Lower leg skin (tissue), 4 donors: Measurements from ENCODE around the gene SV2C. TPM values are rescaled to one million over a fixed set of nuclear protein-coding genes. Genes with fewer than 3 reads are reported as not detected.
"Not testable (repeated sequence)": the region's sequence is repeated elsewhere in the genome, so short reads cannot be mapped to it uniquely, and the experiment has no call there.

Source experiments
- DNase-seq, 2 donors: peaks; one replicate each; pipeline ENCODE4 v3.0.0-alpha.2; 2019; ENCODE audit warnings: low spot score in 2 of 2
- H3K4me3 ChIP-seq: fragments of 200-600 bp; sonication (generic); 2 replicates; pipeline ENCODE4 v1.5.1; 2017; ENCODE audit warnings: mild to moderate bottlenecking, low read depth; ENCODE audit not compliant: poor library complexity, severe bottlenecking
- CTCF ChIP-seq, 3 donors: fragments of 450-650 bp; IDR thresholded peaks; one replicate each; pipeline ENCODE4 v1.5.1; 2016; ENCODE audit warnings: antibody characterized with exemption in 3 of 3, mild to moderate bottlenecking in 3 of 3, moderate library complexity in 2 of 3
- POLR2A ChIP-seq, 2 donors: fragments of 450-650 bp; IDR thresholded peaks; one replicate each; pipeline ENCODE4 v1.6.1; 2016 to 2017; ENCODE audit warnings: antibody characterized with exemption in 2 of 2, mild to moderate bottlenecking in 1 of 2, moderate library complexity in 1 of 2
- WGBS, 2 donors: methylation state at CpG; one replicate each; pipeline ENCODE4 v1.1.5; 2018; 5-methylcytosine and 5-hydroxymethylcytosine counted together
- intact Hi-C: fragments of 100-400 bp; cut with DNase I; formaldehyde crosslinking; loops from one replicate; pipeline ENCODE4 v1.15.0; 2023; ENCODE audit warnings: low total_unique reads
- total RNA-seq, 4 donors: library from RNA; depleted of rRNA; stranded (reverse); fragments of >200 nt; gene quantifications; one replicate each; pipeline ENCODE4 v1.1.0, GENCODE V29; 2016

The SV2C gene
- total RNA-seq, result under 1 TPM; 0.04 to 0.63 (median 0.24) TPM

- intact Hi-C loops, result no loop called here
- WGBS, 2 donors, result 0 to 1% methylated on average over 33 to 37 of the region's 63 CpGs
- TF ChIP-seq CTCF (IDR thresholded peaks at IDR 0.05) (no peak), POLR2A (IDR thresholded peaks at IDR 0.05) (no peak)
- H3K4me3 ChIP-seq, result no peak within 1 kb of the TSS
- DNase-seq, result no peak
Measured at GRCh38 chr5:76082772-76083554, at the start of gene SV2C. SV2C (plus strand) TSS chr5:76083383; CDS start chr5:76131751, 48,368 bp downstream.

- intact Hi-C loops, H3K4me3 ChIP-seq, DNase-seq: not testable (repeated sequence)
- WGBS, 2 donors, result 19 to 20% methylated on average over 17 to 18 of the region's 18 CpGs
Measured at GRCh38 chr5:76037736-76038151, 45.4 kb upstream of the SV2C start.

GRCh38 chr5:76038212-76038611 is 45.0 kb upstream of the SV2C start:
- TF ChIP-seq POLR2A (IDR thresholded peaks at IDR 0.05) (no peak), CTCF (IDR thresholded peaks at IDR 0.05) (no peak)
- H3K4me3 ChIP-seq, result no peak overlapping the region
- intact Hi-C loops, result no loop called here
- DNase-seq, result no peak

- whole genome bisulfite sequencing, 2 donors, result 86 to 90% methylated on average over 2 of the region's 2 CpGs
- no peak for DNase-seq
- no peak overlapping the region for H3K4me3 ChIP-seq
- TF ChIP-seq CTCF (IDR thresholded peaks at IDR 0.05) (no peak), POLR2A (IDR thresholded peaks at IDR 0.05) (no peak)
- intact Hi-C loops, result no loop called here
Measured at GRCh38 chr5:76040806-76041205, 42.4 kb upstream of the SV2C start.

GRCh38 chr5:76041863-76042262 is 41.3 kb upstream of the SV2C start:
- no peak overlapping the region for H3K4me3 ChIP-seq
- 50 to 51% methylated on average over 6 of the region's 6 CpGs for WGBS, 2 donors
- intact Hi-C loops, result no loop called here
- TF ChIP-seq POLR2A (IDR thresholded peaks at IDR 0.05) (no peak), CTCF (IDR thresholded peaks at IDR 0.05) (no peak)
- no peak for DNase-seq

- 51 to 52% methylated on average over 3 of the region's 3 CpGs for WGBS, 2 donors
- no peak overlapping the region for H3K4me3 ChIP-seq
- intact Hi-C loops, result no loop called here
- TF ChIP-seq POLR2A (IDR thresholded peaks at IDR 0.05), result no peak
- no peak for TF ChIP-seq CTCF (IDR thresholded peaks at IDR 0.05)
- no peak for DNase-seq
Measured at GRCh38 chr5:76046741-76047140, 36.4 kb upstream of the SV2C start.
